CD4-positive, alpha-beta T cell treated with Interleukin-2 at 100 ng/mL for 4 hours (primary cell): Measurements from ENCODE around the gene POFUT1.
A peak's percentile ranks its signal among the peaks of the same experiment; 100 is the strongest.

Experiments used
- DNase-seq: peaks from one replicate; pipeline ENCODE4 v3.0.0-alpha.2; 2020; ENCODE audit warnings: low spot score

The POFUT1 gene

DNA sequence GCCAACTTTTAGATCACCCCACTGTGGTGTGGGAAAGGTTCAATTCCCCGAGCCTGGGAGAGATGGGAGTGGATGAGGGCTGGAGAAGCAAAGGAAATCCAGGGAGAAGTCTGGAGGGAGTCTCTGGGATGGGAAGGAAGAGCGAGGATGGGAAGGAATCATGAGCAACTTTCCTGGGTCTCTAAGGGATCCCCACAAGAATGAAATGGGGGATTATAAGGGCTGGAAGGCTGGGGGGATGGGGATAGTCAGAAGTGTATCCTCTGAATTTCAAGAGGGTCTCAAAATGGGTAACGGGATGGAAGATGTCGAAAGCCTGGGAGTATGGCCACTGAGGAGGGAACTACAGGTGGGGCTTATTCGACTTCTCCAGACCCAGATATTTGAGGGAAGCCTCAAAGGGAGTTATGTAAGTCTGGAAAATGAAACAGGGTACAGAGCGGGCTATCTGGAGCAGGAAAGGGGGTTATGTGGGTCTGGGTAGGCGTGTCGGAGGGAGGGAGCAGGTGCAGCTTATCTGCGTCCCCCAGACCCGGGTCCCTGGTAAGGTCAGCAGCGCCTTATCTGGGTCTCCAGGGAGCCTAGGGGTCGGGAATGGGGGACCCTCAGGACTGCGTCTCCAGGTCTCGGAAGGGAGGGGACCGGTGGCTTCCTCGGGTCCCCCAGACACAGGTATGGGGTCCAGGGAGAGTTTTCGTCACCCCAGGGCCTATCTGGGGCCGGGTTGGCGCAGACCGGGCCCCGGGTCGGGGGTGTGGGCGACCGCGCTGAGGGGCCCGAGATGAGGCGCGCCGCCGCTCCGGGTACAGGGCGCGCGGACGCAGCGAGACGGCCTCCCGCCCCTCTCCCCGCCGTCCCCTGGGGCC lies 687 bp upstream of the POFUT1 start:
- no peak for DNase-seq

DNA sequence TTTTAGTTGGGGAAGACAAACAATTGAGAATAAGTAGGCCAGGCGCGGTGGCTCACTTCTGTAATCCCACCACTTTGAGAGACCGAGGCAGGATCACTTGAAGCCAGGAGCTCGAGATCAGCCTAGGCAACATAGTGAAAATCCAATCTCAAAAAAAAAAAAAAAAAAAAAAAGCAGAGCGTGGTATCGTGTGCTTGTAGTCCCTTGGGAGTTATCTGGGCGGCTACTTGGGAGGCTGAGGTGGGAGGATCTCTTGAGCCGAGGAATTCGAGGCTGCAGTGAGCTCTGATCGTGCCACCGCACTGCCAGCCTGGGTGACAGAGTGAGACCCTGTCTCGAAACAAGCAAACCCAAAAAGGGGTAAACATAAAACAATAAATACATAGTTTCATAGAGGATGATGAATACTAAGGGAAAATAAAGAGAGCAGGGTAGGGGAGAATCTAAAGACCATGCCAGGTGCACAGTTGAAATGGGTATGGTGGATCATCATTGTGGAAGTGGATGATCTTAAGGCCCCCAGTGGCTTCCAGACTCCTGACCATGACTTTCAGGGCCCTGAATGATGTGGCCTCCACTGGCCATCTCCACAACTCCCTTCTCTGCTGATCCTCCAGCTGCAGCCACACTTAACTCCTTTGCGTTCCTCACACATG lies 947 bp downstream of the POFUT1 start:
- DNase-seq = no peak

DNA sequence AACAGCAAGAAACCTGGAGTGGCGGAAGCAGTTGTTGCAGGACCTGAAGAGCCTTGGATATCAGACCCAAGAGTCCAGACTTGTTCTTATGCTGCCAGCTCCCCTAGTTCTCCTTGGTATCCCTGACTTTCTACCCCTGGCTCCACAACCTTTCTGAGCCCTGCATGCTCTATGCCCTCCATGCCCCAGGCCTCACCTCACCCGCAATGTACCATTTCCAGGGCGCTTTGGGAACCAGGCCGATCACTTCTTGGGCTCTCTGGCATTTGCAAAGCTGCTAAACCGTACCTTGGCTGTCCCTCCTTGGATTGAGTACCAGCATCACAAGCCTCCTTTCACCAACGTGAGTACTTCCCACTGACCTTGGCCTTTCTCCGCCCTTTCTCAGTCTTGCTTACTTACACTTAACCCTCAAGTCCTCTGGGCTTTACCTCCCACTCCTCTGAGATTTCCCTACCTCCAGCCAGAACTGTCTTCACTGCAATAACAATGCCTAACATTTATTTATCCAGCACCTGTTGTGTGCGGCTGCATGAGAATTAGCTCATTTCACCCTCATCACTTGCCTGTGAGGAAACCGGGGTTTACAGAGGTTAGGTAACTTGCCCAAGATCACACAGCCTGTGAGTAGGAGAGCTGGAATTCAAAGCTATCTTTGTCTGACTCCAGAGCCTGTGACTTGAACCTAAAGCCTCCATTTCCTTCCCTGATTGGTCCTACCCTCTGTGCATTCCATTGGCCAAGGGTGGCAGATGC lies 2.3 kb downstream of the POFUT1 start:
- DNase-seq = no peak

DNA sequence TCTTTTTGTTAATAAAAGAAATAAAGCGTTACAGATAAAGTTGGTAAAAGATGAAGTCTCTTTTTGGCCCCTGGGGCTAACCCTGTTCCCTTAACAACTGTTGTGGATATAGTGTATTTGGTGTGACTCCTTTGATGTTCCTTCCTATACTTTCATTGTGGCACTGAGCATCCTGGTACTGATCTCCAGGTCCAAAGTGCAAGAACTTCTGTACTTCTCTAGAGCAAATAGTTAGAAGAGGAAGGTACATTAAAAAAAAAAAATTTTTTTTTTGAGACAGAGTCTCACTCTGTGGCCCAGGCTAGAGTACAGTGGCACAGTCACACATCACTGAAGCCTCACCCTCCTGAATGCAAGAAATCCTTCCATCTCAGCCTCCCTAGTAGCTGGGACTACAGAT lies 6.2 kb downstream of the POFUT1 start:
- no peak for DNase-seq

DNA sequence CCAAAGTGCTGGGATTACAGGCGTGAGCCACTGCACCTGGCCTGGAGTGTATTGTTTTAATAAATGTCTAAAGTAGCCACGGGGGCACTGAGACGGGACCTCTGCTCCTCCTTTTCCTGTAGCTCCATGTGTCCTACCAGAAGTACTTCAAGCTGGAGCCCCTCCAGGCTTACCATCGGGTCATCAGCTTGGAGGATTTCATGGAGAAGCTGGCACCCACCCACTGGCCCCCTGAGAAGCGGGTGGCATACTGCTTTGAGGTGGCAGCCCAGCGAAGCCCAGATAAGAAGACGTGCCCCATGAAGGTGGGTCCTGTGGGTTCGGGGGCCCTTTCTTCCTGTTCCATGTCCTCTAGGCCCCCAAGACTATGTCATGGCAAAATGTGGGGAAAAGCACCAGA lies 7.5 kb downstream of the POFUT1 start:
- no peak for DNase-seq

DNA sequence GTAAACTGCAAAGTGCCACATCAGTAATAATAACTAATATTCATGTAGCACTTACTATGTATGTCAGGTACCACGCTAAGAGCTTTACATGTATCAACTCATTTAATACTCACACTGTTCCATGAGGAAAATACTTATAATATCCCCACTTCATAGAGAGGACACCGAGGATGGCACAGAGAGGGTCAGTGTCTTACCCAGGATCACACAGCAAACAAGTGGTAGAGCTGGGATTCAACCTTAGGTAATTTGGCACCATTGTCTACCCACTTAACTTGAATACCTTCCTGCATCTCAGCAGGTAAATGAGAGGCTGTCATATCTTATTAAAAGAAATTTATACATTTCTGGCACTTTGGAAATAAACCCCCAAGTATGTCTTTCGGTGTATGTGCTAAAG lies 8.0 kb downstream of the POFUT1 start:
- DNase-seq = no peak

DNA sequence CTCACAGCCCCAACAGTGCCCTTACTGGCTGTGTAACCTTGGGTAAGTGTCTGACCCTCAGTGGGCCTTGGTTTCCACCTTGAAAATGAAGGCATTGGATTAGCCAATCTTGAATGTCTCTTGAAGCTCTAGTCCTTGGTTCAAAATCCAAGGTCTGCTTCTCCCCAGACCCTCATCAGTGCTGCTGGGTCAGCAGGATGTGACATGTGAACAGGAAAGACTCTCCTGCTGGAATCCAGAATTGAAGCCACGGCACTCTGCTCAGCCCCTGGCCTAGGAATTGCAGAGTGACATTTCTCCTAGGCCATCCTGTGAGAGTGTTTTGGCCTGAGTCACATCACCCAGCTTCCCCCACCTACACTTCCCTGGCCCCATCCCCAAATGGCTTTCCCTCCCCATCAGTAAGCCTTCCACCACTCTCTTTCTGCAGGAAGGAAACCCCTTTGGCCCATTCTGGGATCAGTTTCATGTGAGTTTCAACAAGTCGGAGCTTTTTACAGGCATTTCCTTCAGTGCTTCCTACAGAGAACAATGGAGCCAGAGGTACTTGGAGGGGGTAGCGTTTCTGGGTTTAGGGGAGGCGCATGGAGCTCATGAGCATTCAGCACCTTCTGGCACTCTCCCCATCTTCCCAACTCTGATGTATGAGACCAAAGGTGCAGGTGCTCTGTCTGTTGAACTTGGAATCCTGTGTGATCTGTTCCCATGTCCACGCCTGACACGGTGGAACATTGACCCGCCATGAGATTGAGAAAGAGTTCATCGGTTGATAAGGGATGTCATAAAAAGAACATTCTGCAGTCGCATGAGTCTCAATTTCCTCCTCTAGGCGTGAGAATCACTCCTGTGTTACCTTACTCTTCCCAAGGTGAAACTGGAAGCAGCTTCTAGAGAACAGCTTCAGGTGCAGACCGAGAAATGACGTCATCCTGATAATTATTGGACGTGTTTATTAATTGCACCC lies 8.8 kb downstream of the POFUT1 start:
- no peak for DNase-seq

DNA sequence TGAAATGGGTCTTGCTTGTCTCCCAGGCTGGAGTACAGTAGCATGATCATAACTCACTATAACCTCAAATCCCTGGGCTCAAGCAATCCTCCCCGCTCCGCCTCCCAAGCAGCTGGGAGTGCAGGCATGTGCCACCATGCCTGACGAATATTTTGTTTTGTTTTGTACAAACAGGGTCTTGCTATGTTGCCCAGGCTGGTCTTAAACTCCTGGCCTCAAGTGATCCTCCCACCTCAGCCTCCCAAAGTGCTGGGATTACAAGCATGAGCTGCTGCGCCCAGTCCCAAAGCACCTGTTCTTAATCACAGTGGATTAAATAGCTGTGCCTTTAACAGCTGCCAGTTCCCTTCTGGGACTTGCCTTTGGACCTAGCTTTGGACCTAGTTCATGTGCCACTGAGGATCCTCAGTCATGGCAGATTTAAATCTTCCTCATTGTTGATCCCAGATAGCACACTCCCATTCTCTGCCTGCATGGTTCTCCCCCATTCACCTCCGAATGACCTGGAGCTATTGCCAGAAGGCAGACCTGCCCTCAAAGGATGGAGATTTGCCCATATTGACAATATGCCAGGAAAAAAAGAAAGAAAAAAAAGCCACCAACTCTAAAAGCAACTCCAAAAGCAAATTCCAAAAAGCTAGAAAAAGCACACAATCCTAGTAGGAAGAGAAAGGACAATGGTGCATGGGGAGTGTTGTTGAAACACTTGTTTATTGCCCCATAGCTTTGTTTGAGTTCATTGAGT lies 10.6 kb downstream of the POFUT1 start:
- no peak for DNase-seq

DNA sequence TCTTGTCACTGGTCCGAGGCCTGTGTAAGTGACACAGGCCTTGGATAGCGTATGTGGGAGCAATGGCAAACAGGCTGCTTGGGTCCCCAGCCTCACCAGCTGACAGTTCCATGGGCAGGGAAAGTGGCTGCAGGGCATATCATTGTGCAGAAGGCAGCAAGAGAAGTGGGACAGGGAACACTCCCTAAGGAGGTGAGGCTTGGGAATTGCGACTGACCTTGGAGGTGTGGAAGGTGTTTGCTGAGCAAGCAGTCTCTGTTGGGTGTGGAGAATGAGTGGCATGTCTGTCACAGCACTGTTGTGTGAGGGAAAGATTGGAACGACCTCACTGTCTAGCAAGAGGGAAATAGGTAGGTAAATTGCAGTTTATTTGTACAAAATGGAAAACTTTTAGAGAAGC lies 16.8 kb downstream of the POFUT1 start:
- DNase-seq = no peak

DNA sequence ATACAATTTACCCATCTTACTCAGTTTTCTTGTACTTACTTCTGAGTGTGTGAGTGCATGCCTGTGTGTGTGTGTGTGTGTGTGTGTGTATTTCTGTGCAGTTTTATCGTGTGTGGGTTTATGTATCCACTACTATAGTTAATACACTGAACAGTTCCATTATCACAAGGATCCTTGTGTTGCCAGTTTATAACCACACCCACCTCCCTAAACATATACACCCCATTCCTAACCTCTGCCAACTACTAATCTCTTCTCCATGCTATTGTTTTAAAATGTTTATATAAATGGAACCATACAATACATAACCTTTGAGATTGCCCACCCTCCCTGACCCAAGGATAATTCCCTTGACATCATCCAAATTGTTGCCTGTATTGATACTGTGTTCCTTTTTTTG lies 18.7 kb downstream of the POFUT1 start:
- no peak for DNase-seq

DNA sequence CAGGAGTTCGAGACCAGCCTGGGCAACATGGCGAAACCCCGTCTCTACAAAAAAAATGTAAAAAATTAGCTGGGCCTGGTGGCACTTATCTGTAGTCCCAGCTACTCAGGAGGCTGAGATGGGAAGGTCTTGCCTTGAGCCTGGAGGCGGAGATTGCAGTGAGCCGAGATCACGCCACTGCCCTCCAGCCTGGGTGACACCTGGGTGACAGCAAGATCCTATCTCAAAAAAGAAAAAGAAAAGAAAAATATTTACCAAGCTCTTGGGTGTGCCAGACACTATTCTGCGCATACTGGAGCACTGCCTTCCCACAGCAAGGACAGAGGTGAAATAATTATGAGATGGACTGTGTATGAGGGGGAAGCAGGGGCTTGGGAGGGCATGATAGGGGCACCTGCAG lies 19.6 kb downstream of the POFUT1 start:
- no peak for DNase-seq

DNA sequence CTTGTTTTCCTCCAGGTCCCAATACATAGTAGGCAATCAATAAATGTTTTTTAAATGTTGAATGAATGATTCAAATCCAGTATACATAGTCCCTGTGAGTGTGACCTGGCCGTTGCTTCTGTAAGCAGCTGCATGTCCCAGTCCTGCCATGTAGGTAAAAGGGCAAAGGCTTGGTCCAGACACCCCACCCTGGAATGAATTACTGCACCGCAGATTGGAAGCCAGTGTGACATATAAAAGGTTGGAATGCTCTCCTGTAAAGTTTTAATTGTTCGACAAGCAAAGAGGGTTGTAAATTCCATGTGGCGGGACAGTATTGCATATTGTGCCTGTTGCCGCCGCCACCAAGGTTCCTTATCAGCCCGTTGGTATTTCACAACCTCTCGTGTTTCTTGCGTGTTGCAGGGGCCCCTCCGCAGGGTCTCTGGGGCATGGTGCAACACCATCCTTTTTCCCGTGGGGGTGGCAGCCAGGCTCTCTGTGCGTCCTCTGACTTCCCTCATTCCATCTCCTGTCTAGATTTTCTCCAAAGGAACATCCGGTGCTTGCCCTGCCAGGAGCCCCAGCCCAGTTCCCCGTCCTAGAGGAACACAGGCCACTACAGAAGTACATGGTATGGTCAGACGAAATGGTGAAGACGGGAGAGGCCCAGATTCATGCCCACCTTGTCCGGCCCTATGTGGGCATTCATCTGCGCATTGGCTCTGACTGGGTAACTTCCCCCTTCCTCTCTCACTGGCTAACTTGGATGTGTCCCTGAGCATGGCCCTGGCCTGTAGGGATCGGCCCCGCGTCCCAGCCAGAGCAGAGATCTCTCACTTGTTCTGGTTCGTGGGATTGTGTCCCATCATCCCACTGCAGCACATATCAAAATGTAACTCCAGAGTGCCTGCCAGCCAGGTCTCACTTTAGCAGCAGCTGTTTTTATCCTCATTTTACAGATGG lies 20.3 kb downstream of the POFUT1 start:
- no peak for DNase-seq

DNA sequence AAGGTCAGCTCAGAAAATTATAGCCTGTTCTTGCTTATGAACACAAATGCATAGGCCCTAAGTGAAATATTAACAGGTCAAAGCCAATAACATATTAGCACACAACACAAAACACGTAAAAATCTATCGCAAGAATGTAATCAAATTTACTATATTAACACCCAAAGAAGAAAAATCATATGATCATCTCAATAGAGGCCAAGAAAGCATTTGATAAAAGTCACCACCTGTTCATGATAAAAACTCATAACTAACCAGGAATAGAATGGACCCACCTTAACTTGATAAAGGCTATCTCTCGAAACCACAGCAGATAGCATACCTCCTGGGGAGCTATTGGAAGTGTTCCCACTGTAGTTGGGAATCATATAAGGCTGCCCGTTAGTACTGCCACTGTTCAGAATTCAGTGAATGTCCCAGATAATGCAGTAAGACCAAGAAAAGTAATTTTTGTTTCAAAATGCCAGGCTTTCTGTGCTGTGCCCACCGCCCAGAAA lies 21.6 kb downstream of the POFUT1 start:
- no peak for DNase-seq

DNA sequence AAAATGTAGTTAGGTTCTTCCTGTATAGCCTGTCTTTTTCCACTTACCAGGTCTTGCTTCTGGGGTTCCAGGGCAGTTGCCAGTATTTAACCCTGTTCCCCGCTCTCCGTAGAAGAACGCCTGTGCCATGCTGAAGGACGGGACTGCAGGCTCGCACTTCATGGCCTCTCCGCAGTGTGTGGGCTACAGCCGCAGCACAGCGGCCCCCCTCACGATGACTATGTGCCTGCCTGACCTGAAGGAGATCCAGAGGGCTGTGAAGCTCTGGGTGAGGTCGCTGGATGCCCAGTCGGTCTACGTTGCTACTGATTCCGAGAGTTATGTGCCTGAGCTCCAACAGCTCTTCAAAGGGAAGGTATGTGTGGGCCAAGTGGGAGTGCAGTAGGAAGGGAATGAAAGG lies 23.0 kb downstream of the POFUT1 start:
- DNase-seq = no peak

DNA sequence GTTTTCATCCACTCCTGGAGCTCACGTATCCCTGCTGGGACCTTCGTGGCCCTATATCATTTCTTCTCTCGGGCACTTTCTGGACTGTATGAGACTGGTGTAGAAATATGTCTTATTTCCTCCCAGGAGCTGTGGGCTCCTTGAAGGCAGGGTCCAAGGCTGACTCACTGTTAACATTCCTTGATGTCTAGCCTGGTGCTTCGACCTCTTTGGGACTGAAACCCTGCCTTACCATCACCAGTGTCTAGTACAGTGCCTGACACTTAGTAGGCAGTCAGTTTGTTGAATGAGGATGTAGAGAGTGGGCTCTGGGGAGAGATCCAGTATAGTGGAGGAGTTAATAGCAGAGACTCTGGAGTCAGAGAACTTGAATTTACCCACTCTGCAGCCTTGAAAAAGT lies 23.6 kb downstream of the POFUT1 start:
- no peak for DNase-seq

DNA sequence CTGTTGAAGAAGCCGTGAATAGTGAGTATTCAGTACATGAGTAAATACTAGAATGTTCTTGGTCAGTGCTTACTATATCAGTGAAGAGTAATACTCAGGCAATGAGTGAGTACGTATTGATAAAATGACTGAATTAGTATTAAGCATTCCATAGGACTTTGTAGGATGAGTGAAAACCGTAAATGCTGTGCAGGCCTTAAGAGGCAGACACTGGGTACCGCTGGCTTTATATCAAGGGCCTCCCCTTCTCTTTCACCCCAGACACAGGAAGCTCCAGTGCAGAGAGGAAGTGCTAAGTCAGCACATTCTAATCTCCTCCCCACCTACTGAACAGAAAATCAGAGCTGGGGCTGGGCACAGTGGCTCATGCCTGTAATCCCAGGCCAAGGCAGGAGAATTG lies 24.2 kb downstream of the POFUT1 start:
- DNase-seq = peak; percentile 64

DNA sequence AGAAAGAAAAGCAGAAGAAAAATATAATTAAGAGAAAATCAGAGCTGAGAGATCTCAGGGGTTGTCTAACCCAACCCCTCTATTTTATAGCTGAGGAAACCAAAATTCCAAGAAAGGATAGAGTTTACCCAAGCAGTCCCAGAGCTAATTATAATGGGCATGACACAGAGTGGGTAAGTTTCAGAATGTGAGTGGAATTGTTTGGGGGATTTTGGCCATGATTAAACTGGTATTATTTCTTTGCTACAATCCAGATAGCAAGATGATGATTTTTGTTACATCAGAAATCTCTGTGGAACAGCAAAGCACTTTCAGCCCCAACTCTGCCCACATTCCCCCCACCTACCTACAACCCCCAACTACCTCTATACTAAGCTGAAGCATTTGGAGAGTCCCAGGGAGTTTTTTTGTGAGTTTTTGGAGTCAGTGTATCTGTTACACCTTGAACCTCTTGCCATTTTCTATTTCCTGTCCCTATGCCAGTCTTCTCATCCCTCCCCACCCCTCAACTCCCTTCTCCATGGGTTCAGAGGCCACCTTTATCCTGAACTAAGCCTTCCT lies 24.7 kb downstream of the POFUT1 start:
- no peak for DNase-seq

DNA sequence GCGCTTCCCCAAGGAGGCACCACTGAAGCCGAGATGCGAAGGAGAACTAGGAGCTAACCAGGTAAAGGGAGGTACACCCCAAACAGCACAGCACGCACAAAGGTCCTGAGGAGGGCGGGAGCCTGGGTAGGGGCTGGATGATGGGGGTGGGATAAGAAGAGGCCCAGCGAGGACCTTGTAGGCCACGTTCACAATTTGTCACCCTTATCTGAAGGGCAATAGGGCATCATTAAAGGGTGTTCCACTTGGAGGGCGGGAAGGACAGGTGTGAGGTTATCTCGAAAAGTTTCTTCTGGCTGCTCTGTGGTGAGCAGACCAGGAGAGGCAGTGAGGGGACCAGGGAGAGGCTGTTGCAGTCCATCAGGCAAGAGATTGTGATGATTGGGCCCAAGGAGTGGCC lies 25.6 kb downstream of the POFUT1 start:
- no peak for DNase-seq

DNA sequence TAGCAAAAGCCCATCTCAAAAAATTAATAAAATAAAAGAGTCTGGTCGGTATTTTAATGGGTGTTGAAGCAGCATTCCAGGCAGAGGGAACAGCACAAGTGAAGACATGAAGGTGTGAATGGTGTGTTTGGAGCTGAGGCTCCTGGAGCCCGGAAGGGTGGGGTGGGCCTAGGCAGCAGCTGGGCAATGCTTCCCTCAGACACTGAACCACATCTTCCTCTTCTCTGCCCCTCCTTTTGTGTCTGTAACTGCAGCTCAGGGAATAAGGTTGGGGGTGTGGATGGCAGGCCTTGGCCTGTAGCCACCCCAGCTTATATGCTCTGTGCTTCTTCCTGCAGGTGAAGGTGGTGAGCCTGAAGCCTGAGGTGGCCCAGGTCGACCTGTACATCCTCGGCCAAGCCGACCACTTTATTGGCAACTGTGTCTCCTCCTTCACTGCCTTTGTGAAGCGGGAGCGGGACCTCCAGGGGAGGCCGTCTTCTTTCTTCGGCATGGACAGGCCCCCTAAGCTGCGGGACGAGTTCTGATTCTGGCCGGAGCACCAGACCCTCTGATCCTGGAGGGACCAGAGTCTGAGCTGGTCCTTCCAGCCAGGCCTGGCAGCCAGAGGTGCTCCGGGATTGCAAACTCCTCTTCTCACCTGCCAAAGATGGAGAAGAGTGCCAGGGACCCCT lies 26.6 kb downstream of the POFUT1 start:
- no peak for DNase-seq
